Kidney epithelial cell (primary cell): Measurements from ENCODE around the gene NETO1. TPM values are rescaled to one million over a fixed set of nuclear protein-coding genes. Genes with fewer than 3 reads are reported as not detected.

ENCODE experiments used
- DNase-seq: peaks from one replicate; pipeline ENCODE4 v3.0.0-alpha.2; 2010; ENCODE audit warnings: low read depth
- H3K27me3 ChIP-seq: 2 replicates; pipeline ENCODE4 v1.6.0; 2011; ENCODE audit warnings: low read length; ENCODE audit not compliant: control insufficient read depth, insufficient read depth
- H3K36me3 ChIP-seq: 2 replicates; pipeline ENCODE4 v1.5.1; 2011; ENCODE audit warnings: low read length; ENCODE audit not compliant: control insufficient read depth, insufficient read depth
- H3K4me3 ChIP-seq: 2 replicates; pipeline ENCODE4 v1.5.1; 2011; ENCODE audit warnings: low read depth, mild to moderate bottlenecking, control low read depth, low read length
- total RNA-seq: library from RNA; depleted of rRNA; stranded (reverse); fragments of >200 nt; gene quantifications from 2 replicates; pipeline ENCODE4 v1.2.3, GENCODE V29; 2015
- TF ChIP-seq, protein P1 (sequence below): IDR thresholded peaks from 2 replicates; pipeline ENCODE4 v1.5.1; 2011; ENCODE audit warnings: mild to moderate bottlenecking, moderate library complexity, low read length, control low read depth, inconsistent platforms; ENCODE audit not compliant: insufficient read depth, poor library complexity, severe bottlenecking

NETO1 gene
- total RNA-seq, 1 donor from 2014 or later = 7.5 TPM

DNA sequence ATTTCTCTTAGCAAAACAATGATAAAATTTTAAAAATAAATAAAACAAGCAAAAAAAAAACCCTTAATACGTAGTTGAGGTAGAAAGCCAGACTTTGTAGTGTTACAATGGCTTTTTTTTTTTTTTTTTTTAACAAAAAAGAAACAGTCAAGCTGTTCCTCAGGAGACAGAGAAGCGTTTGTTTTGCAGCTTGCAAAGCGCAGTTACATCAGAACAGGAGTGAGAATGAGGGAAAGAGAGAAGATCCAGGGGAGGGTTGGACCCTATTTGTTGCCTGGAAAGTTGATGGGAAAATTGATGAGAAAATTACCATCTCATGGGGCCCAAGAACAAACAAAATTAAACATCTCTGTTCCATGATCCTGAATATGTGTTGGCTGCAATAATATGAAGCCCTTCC, 146.5 kb downstream of the NETO1 start:
- Histone ChIP-seq H3K27me3 (no peaks in the 10 kb centered on the region), H3K4me3 (no peak overlapping the region), H3K36me3 (no peaks in the 10 kb centered on the region)
- TF ChIP-seq, protein P1, sequence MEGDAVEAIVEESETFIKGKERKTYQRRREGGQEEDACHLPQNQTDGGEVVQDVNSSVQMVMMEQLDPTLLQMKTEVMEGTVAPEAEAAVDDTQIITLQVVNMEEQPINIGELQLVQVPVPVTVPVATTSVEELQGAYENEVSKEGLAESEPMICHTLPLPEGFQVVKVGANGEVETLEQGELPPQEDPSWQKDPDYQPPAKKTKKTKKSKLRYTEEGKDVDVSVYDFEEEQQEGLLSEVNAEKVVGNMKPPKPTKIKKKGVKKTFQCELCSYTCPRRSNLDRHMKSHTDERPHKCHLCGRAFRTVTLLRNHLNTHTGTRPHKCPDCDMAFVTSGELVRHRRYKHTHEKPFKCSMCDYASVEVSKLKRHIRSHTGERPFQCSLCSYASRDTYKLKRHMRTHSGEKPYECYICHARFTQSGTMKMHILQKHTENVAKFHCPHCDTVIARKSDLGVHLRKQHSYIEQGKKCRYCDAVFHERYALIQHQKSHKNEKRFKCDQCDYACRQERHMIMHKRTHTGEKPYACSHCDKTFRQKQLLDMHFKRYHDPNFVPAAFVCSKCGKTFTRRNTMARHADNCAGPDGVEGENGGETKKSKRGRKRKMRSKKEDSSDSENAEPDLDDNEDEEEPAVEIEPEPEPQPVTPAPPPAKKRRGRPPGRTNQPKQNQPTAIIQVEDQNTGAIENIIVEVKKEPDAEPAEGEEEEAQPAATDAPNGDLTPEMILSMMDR = no peak
- no peak for DNase-seq

DNA sequence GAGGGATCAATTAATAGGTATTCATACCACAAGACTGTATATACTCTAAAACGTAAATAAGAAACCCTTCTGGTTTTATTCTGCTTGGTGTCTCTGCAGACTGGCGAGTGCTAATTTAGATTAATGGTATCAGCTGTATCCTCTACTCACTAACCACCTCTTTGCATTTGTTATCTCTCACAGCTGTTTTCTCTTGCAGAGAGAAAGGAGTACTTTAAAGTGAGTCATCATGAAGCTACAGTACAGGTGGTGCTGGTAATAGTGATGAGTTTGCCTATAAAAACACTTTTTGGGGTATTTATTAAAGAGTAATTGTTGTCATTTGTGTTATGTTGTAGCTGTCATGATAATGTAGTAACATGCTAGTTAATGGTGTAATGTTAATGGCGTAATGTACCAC, 147.7 kb downstream of the NETO1 start:
- Histone ChIP-seq H3K36me3 (no peaks in the 10 kb centered on the region), H3K4me3 (no peak overlapping the region), H3K27me3 (no peaks in the 10 kb centered on the region)
- no peak for DNase-seq
- TF ChIP-seq, protein P1 = no peak

DNA sequence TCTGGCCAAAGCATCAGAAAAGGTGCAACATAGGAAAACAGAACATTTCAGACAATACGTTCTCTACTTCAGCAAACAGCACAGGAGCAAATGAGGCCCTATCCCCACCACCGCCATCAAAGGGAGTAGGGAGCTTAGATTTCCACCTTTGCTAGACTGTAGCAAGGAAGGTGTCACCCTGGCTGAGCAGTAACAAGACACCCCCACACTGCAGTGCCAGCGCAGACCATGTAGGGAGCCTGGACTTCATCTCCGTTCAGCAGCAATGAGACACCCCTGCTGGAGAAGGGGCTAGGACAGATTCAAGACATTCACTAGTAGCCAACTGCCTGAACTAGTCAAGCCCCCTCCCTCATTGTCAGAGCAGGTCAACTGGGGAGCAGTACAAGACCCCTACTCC, 163.6 kb downstream of the NETO1 start:
- no peaks in the 10 kb centered on the region for H3K27me3 ChIP-seq
- H3K36me3 ChIP-seq = no peaks in the 10 kb centered on the region
- TF ChIP-seq, protein P1 = no peak
- H3K4me3 ChIP-seq = no peak overlapping the region
- DNase-seq = no peak

DNA sequence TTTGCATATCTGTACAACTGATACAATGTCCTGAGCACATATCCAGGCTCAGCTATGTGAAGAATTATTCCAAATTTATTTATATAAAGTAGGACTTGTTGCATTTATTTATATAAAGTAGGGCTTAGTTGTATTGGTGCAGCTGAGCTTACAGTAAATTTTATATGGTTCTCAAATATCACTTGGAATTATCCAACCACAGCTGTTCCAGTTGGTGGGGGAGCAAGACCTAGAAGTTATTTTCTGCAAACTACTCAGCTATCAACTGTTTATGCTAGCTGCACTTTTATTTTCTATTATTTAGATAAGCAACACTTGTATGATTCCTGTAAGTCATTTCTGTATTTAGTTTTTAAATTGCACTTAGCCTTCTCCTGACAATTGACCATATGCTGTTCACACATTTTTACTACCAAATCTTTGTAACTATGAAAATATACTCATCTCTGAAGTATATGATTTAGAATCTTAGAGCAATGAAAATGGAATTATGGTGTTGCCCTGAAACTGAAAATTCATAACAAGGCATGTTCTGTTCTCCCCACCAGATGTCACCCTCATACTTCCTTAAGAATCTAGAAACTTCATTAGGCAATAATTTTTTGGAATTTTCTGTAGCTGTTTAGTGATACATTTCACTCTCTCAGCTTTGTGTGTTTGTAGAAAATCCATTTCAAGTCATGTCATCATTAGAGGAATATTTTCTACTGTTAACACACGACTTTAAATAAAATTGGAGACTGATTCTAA, 166.7 kb downstream of the NETO1 start:
- TF ChIP-seq, protein P1 = peak; percentile 52
- no peak for DNase-seq
- no peak overlapping the region for H3K4me3 ChIP-seq
- no peaks in the 10 kb centered on the region for H3K27me3 ChIP-seq
- H3K36me3 ChIP-seq = no peaks in the 10 kb centered on the region

DNA sequence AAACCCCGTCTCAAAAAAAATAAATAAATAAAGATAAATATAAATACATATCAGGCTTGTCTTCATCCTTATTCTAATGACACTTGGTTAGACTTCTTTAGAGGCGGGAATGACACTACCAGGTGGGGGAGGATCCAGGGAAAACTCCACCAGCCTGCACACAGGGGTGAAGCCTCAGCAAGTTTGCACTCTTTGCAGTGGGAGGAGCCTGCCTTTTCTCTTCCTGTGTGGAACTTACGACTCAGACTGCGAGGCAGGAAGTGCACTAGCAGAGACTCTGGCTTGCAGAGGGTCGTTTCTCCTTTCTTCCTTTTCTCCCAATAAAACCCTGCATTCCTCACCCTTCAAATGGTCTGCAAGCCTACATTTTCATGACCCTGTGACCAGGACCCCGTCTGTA, 170.1 kb downstream of the NETO1 start:
- no peaks in the 10 kb centered on the region for H3K36me3 ChIP-seq
- no peaks in the 10 kb centered on the region for H3K27me3 ChIP-seq
- TF ChIP-seq, protein P1 = no peak
- DNase-seq = no peak
- H3K4me3 ChIP-seq = no peak overlapping the region

DNA sequence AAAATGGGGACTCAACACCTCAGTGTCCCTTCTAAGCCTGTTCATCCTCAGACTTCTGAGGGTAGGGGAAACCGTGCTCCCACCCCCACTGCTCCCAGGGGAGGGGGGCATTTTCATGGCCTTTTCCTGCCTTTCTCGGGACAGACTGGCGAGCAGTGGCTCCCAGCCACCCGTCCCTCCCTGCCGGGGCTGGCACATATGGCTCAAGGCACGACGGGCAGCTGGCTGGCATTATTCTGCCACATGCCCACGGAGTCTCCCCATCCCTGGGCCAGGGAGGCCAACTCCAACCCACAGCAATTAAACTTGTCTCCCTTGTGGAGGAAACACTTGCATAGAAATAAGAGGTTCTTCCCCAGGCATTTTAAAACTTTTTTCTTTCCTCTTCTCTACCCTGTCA, 175.2 kb downstream of the NETO1 start:
- Histone ChIP-seq H3K27me3 (no peaks in the 10 kb centered on the region), H3K36me3 (no peaks in the 10 kb centered on the region), H3K4me3 (no peak overlapping the region)
- TF ChIP-seq, protein P1 = no peak
- DNase-seq = no peak
